Measurements from ENCODE around the gene PPCDC. TPM values are rescaled to one million over a fixed set of nuclear protein-coding genes. Genes with fewer than 3 reads are reported as not detected.

The PPCDC gene
- total RNA-seq, 1 donor from 2014 or later = 17.3 TPM

Other genes starting within 250 kb of the PPCDC start
- gene CSK, start 241.5 kb upstream of the PPCDC start, total RNA-seq = 74.2 TPM
- gene LMAN1L, start 210.8 kb upstream of the PPCDC start, total RNA-seq = not detected
- not detected for gene CPLX3, start 197.0 kb upstream of the PPCDC start, total RNA-seq
- gene ULK3, start 180.4 kb upstream of the PPCDC start, total RNA-seq = 42.1 TPM
- 110 TPM for gene SCAMP2, start 150.2 kb upstream of the PPCDC start, total RNA-seq
- gene MPI, start 133.5 kb upstream of the PPCDC start, total RNA-seq = 46.0 TPM
- 80.4 TPM for gene FAM219B, start 116.7 kb upstream of the PPCDC start, total RNA-seq
- gene COX5A, start 85.5 kb upstream of the PPCDC start, total RNA-seq = 165 TPM
- 24.1 TPM for gene RPP25, start 66.8 kb upstream of the PPCDC start, total RNA-seq
- gene SCAMP5, start 28.0 kb upstream of the PPCDC start, total RNA-seq = 57.2 TPM
- gene C15orf39, start 178.3 kb downstream of the PPCDC start, total RNA-seq = 27.0 TPM
- not detected for gene GOLGA6C, start 234.7 kb downstream of the PPCDC start, total RNA-seq